COLO668 (cell line): ENCODE measurements around the gene ENTPD6.

Source experiments
- DNase-seq: peaks from one replicate; lab custom pipeline; 2025; ENCODE audit not compliant: unreplicated experiment; lab: John Stamatoyannopoulos, UW

Gene ENTPD6

DNA sequence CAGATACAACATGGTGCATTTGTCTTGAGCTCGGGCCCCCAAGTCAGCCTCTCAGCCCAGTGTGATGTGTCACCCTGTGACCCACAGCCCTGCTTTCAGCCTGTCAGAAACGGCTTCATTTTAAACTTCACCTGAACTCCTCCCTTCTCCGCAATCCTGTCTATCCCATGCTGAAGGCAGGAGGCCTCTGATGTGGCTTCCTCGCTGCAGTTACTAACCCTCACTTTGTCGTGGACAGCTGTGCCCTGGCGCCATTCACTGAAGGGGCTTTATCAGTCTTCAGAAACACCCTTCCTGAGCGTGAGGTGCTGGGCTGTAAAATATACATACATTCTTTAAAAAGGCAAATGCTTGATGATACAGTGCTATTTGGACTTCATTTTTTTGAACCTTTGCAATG lies 7.9 kb upstream of the ENTPD6 start:
- DNase-seq = no peak

- no peak for DNase-seq
Measured at GRCh38 chr20:25188218-25188617, 7.3 kb upstream of the ENTPD6 start.

DNA sequence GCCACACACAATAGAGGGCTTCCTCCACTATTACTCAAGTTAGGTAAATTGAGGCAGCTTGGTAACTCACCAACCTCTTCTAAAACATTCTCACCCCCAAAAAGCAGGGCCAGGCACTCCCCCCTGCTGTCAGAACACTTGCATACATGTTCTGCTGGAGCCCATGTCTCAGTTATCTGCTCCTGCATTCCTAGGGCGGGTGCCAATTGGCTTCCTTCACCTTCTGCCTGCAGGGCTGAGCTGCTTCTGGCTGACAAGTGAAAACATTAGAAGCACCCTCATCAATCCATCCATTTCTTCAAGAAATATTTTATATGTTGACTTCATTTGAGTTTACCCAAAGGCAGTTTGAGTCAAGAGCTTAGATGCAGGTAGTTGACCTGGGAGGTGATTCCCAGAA lies 4.5 kb upstream of the ENTPD6 start:
- DNase-seq = no peak

- no peak for DNase-seq
Measured at GRCh38 chr20:25191689-25192088, 3.8 kb upstream of the ENTPD6 start.

DNA sequence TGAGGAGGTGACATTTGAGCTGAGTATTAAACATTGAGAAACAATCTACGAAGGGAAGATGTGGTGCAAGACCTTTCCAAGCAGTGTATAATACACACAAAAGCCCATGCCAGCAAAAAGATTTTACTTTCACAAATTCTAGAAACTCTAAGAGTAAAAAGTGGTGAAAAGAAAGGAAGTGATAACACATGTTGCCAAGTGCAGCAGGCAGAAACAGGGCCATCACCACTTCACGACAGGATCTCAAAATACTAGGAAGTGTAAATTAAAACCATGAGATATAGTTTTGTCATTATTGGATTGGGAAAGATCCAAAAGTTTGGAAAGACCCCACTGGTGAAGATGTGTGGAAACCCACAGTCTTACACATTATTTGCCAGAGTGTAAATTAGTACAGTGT lies 1.7 kb upstream of the ENTPD6 start:
- DNase-seq = no peak

- no peak for DNase-seq
Measured at GRCh38 chr20:25194333-25194972, 1.1 kb upstream of the ENTPD6 start.

GRCh38 chr20:25195962-25196785 lies 662 bp downstream of the ENTPD6 start:
- peak; percentile 82 for DNase-seq

DNA sequence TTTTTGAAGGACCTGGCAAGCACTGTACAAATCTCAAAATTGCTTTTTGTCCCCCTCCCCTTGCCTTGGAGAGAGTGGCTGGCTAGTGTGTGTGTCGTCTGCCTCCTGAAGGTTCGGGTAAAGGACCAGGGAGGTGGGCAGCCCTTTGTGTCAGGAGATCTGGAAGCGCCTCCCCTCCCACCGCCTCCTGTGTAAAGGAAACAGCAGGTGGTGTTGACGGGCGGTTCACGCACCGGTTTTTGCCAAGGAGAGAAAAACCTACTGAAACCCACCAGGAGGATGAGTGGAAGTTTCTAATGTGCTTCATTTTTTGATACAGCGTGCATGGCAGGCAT lies 1.2 kb downstream of the ENTPD6 start:
- DNase-seq = peak; percentile 69

DNA sequence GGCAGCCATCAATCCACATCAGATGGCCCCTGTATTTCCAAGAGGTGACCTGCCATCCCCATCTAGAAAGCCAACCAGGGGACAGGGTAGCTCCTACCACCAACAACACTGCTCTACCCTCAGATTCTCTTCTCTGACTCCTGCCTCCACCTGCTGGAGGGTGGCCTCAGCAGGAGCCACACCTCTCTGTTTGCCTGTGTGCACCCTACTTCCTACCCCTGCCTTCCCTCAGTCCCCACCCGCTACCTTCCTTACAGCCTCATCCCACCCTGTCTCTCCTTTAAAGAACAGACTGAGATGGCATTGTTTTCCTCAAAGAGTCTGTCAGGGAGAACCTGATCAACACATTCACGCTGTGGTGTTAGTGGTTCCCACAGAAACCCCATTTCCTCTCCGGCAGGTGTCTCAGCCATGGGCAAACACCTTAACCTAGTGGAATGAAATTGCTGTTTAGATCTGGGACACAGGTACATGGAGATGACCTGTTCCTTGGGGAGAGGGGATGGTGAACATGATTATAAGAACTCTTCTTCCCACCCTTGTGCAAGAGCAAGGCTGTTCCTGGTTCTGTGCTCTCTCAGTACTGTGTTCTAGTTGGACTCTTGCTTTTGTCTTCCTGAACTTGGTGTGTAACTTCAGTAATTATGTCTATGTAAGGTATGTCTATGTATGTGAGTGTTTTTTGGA lies 1.8 kb downstream of the ENTPD6 start:
- peak; percentile 47 for DNase-seq

DNA sequence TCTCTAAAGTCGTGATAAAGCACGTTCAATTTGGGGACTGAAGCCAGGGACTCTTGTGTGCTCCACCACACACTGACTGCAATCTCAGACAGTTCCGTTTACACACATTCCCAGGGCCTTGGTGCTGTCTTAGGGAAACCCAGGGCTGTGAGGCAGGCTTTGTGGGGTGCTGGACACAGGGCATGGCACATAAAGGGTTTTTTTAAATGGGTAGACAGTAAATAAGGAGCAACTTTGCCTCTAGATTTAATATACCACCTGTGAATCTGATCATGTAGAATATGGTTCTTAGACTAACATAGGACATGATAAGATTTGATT lies 2.3 kb downstream of the ENTPD6 start:
- no peak for DNase-seq

- no peak for DNase-seq
Measured at GRCh38 chr20:25198663-25199383, 3.3 kb downstream of the ENTPD6 start.

GRCh38 chr20:25199473-25200260 lies 4.2 kb downstream of the ENTPD6 start:
- DNase-seq = no peak

GRCh38 chr20:25203089-25203488 lies 7.6 kb downstream of the ENTPD6 start:
- no peak for DNase-seq

- no peak for DNase-seq
Measured at GRCh38 chr20:25203871-25204320, 8.4 kb downstream of the ENTPD6 start.

DNA sequence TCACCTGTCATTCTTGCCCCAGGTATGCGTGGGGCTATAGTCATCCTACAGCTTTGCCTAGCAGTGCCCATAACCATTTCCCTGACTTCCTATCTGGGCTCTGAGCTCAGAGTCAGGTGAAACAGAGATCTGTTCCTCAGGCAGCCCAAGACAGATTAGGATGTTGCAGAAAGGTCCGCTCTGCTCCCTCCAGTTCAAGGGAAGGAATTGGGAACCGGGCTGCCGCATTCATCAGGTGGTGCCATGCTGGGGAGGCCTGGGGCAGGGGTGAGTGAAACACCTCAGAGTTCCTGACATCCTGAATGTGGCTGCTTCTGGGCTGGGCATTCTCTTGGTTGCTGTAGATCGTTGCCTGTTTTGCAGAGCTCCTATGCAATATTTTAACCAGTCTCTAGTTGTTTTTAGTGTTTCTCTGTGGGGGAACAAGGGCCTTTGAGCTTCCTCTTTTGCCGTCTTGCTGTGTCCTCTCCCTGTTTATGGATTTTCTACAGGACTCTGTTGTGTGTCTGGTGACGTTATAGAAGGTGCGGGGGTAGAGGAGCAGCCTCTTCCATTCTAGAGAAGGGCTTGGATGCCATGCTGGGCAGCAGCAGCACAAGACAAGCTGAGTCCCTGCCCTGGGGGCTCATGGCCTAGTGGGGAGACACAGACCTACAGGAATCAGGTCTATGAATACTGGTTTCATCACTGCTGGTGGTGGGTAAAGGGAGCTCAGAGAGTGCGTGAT lies 9.2 kb downstream of the ENTPD6 start:
- DNase-seq = no peak

DNA sequence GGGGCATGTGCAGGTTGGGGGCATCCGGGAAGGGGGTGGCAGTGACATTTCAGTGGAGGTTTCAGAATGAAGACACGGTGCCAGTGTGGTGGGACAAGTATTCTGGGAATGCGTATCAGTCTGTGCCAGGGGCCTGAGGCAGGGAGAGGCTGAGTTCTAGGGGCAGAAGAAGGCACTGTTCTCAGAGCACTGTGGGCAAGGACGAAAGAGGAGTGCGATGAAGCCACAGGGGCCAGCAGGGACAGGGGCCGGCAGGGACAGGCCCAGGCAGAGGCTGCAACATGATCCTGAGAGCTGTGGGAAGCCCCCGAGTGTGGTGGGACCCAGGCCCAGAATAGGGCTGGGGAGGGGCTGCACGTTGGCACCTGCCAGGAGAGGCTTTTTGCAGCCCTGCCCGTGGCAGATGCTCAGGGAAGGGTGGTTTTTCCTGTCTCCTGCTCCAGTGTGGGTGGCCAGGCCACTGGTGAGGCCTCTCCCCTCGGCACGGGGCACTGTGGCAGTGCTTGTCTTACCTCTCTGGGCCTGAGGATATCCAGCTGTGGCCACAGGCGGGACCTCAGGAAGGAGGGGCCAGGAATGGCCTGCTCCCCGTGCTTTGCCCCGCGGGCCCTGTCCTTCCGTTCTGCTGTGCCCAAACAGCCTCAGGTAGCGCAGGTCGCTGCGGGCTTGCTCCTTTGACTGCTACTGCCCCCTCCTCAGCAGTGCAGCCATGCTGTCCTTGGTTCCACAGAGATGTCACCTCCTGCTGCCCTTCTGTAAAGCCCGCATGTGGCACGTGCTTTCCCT lies 10.0 kb downstream of the ENTPD6 start:
- no peak for DNase-seq

DNA sequence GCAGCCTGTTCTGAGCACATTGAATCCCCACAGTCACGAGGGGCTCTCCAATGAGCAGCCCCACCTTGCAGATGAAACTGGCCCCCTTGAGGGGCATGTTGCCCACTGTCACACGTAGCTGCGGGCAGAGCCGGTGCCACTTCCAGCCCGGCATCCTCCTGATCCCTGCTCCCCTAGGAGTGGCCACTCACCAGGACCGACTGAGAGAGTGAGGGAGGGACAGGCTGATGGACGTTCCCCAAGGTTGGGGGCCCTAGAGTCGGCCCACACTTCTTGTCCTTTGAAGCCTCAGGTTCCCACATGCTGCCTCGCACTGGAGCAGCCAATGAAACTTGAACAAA lies 10.5 kb downstream of the ENTPD6 start:
- no peak for DNase-seq

DNA sequence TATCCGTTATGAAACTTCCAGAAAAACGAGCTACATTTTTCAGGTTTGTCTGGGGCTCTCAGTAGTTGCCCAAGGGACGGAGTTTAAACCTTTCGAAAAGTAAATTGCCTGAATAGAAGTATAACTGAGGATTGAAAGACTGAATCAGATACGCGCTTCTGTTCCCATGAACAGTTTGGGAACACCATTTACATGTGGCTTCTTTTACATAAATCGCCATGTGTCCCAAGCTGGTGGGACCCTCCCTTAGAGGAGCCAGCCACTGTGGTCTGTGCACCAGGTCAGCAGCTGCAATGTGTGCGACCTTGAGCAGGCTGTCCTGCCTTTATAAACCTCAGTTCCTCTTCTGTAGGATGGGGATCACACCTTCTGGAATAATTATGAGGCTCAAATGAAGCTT lies 11.0 kb downstream of the ENTPD6 start:
- DNase-seq = no peak

DNA sequence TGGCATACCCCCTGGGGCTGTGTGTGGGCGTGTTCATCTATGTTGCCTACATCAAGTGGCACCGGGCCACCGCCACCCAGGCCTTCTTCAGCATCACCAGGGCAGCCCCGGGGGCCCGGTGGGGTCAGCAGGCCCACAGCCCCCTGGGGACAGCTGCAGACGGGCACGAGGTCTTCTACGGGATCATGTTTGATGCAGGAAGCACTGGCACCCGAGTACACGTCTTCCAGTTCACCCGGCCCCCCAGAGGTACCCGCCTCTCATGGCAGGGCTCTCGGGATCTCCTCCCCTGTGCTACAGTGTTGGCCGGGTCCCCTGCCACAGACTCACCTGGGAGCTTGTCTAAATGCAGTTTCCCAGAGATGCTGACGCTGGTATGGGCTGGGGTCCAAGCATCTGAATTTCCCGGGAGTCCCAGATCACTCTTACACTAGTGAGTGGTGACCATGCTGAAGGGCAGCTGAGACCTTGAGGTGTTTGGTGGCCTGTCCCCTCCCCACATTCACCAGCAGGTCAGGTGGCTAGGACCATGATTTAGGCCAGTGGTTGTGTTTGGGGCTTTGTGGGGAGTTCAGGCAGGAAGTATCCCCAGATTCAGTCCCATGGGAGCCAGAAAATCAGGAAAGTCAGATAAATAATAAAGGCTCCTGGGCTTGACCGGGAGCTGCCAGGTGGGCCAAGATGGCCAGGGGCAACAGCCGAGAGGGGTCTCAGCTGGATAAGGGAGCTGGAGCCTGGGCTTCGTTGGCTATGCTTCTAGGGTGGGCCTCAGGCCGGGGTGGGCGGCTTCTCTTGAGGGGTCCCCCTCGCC lies 11.8 kb downstream of the ENTPD6 start:
- no peak for DNase-seq
